Measurements from ENCODE around the gene CYBA.

CYBA gene

DNA sequence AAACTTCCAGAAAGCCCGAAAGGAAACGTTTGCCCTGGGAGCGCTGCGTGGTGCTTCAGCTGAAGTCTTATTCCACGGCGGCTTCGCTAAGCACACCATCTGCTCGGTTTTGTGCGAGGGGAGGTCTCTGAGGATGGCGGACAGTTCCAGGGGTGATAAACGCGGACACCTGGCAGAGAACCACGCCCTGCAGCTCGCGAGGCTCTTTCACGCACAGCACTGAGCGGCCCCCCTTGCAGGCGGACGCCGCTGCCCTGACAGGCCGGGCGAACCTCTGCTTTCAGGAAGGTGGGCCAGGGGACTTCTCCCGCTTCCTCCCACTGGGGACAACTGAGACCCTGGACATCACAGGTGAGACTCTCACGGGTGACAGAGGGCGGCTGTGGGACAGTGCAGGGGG is 8.3 kb upstream of the CYBA start:
- FAIRE-seq = no peak

DNA sequence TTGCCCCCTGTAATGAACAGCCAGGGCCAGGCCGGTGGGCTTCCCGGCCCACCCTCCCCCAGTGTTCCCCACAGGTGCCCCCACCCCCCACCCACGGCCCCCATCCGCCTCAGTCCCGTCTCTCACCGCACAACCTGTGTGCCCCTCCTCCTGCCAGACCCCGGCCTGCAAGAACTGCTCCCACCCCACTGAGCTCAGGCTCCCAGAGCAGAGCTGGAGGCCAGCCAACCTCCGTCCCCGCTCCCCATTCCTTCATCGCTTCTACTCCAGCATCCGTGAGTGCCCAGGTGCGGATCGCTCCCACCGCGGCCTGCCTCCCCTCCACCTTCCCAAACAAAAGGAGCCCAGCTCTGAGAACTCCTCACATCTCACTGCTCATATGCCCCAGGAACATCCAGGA is 7.9 kb upstream of the CYBA start:
- FAIRE-seq = no peak

DNA sequence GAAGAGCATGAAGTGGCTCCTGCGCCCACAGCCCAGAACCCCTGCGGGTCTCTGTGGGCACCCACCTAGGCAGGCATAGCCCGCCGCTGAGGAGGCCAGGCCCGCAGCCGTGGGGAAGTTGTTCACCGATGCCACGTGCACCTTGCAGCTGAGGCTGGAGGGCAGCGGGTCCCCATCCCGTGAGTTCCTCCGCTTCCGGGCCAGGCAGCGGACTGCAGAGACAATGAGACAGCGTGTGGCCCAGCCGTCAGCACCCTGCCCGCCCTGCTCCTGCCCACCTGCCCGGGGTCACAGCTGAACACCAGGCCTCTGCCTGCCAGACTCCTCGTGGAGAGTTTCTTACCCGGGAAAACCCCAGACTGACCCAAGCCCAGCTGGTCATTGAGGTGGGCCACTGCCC is 6.5 kb upstream of the CYBA start:
- no peak for FAIRE-seq

DNA sequence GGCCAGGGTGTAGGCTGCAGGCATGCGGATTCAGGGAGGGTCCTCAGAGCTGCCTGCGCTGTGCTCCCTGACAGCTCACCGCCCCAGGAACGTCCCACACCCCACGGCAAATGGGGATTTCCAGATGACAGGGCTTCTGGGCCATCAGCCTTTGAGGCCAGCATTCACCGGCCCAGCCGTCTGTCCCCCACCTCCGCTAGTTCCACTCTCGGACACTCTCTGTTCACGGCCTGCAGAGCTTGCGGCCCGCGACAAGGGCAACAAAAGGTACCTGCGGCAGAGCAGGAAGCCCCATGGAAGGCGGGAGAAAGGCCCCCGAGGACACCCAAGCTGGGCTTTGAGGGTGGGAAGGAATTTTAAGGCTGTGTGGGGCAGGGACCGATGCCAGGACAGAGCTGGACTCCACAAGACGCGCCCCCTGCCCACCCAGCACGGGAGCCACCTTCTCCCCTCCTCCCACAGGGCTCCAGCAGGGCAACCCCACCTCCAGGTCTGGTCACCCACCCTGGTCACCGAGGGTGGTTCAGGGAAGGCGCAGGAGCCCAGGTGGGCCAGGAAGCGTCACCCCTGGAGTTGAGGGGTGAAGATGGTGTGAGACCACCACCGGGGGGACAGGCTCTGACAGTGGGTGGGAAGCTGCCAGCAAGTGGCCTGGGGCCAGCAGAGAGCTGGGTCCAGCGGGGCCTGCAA is 5.6 kb upstream of the CYBA start:
- FAIRE-seq = no peak

DNA sequence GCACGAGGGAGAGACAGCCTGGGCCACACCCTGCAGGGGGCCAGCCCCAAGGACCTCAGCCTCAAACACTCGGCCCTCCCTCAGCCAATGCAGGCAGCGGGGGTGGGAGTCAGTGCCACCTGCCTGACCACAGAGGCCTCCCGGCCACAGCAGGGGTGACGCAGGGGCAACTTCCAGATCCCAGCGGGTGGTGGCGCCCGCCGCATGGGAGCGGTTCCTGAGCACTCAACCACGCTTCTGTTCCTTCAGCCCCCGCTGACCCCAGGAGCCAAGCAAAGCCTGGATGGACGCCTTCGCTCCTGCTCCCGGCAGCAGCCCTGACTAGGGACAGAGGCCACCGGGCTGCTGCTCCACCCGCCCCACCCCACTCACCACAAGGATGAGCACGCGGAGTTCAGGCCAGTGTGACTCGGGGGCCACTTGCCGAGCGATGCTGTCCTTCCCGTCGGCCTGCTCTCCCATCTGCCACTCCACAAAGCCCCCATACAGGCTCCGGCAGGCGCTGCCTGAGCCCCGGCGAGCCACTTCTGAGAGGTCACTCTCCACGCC is 5.0 kb upstream of the CYBA start:
- FAIRE-seq = no peak

DNA sequence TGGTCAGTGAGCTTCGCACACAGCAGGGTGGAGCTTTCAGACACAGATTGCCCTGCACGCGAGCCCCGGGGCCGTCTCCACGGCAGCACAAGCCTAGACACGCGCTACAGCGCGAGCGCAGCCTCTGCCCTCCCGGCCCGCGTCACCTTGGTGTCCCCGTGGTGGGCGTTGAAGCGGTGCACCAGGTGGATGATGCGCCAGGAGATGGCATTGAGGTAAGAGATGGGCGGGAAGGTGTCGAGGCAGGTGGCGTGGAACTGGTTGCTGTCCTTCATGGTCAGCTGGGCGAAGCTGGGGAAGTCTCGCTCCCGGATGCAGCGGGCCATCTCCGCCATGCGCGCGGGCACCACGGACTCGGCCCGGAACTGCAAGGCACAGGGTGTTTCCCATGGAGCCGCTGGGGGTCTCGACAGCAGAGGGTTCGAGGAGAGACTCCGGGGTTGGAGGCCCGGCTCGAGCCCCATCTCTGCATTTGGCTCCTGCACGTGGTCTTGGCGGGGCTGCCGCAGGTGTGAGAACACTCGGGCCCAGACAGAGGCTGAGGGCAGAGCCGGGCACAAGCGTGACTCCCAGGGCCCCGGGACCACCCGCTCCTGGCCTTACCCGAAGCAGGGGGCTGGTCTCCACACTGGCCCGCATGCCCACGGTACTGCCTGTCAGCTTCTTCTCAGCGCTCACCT is 4.3 kb upstream of the CYBA start:
- no peak for FAIRE-seq

DNA sequence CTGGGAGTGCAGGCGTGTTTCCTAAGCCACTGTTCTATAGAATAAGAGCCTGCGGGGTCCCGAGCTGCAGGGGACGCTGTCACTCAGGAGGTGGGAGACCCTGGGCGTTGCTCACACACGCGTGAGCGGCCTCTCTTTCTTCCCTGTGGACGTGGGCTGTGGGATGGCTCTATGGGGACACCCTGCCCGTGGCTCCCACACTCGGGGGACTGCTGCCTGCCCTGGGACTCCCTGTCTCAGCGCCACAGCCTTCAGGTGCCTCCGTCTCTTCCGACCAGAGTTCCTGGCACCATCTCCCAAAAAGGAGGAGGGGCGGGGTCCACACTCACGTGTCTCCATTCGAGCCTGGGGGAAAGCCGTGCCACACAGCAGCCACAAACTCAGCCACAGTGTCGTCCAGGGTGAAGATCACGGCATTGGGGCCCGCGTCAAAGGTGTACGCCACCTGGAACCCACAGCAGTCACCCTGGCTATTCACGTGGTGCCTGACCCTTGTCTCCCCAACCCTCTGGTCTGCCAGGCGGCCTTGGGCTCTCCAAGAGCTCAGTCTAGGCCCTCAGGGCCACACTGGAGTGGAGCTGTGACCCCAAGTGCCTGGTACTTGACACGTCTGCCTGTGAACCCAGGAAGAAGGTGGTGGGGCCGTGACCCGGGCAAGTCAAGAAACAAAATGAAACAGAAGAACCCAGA is 3.7 kb upstream of the CYBA start:
- no peak for FAIRE-seq

DNA sequence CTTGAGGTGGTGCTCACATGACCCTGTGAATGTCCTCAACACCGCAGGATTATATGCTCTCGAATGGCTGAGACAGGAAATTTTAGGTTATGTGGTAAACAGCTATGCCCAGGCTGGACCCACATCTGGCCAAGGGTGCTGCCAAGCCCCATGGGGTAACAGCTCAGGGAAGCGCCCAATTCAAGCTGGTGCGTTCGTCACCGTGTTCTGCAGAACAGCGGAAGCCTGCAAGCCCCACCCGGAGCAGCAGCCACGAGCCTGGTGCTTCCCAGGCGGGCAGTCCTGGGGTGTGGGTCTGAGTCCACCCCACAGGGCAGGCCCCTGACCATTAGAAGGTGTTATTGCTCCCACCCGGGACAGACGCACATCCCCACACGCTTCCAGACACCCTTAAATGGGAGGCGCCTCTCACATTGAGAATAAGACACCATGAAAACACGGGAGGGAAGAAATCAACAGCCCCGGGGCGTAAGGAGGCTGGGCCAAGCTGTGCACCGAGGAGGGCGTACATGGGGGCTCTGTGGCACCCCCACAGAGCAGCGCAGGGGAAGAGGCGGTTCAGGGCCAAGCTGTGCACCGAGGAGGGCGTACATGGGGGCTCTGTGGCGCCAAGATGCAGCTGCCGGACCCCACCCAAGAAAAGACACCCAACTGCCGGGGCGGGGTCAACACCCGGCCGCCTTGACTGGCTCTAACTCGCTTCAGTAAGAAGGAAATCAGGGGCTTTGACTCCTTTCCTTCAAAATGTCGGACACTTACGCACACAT is 2.9 kb upstream of the CYBA start:
- no peak for FAIRE-seq

DNA sequence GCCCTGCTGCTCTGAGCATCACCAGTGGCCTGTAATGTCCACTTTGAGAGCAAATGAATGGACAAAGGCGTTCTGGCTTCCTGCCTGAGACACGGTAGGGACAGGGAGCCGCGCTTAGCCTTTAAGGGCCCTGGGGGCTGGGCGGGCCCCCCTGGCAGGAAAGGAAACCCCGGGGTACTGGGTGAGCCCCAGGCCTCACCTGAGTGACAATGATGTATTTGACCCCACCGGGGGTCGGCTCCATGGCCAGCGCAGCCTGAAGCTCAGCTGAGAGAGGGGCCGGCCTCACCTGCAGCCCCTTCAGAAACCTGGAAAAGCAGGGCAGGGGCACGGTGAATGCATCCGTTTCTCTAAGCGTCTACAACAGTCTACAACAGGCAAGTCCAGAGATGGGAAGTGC is 2.2 kb upstream of the CYBA start:
- no peak for FAIRE-seq

DNA sequence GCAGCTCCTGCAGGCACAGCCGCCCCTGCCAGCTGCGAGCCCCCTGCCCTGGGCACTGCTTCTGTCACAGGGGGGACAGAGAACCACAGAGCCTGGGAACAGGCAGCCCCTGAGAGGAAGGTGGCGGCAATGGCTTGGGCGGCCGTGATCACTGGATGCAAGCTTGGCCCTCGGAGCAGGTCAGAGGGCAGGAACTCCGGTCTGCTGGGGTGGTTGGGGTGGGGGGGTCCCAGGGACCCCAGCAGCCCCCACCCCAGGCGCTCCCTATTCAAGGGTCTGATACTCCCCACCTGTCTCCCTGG is 1.9 kb upstream of the CYBA start:
- FAIRE-seq = no peak

DNA sequence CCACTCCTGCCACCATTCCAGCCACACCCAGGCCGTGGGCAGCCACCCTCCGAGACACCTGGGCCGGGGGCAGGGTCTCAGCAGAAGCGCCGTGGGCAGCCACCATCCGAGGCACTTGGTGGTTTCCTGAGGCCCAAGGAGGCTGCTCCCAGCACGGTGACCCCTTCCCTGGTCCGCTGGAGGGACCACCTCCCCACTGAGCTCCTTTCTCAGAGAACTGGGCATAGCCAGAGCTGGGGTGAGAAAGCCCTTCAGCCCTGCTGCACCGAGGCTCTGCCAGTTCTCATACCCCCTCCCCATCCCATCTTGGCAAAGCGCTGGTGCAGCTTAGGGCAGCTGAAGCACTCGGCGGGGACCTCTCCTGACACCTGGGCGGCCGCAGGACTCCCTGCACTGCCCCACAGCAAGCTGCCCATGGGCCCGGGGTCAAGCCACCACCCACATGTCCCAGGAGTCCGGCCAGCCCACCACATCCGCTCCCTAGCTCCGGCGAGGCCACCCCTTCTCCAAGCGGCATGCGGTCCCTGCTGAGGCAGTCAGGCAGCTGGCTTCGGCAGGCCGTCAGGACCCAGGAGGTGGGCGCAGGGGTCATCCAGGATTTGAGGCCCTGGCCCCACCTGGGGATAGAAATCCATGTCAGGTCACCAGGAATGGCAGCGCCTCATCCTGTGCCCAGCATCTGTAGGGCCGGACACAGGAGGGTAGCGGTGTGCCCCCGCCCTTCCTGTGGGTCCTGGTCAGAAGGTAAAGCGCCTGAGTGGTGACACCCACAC is 1.3 kb upstream of the CYBA start:
- FAIRE-seq = no peak

DNA sequence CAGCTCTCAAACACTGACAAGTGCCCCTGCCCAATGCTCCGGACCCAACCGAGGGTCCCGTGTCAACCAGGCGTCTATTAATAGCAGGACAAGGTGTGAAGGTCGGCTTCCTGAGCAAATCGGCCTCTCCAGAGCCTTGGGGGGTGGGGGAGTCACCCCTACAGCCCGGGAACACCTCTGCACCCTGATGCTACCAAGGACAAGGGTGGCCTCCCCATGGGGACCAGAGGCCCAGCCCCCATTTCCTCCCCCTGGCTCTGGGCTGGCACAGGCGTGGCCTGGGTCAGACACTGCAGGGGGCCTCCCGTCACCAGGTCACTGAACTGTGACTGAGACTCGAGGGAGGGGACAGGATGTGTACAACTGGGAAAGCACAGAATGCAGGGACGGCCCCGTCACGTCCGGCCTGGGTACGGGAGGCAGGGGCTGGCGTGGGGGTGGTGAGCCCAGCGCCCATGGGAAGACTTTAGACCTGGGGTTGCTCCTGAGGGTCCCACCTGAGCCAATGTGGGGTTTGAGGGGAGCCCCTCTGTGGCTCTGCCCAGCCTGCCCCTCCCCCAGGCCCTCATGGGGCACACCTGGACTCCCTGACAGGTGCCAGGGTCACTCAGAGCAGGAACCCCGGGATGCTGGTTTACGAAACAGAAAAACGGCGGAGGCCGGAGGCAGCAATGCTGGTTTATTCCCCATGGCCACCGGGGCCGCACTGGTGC is 579 bp upstream of the CYBA start:
- FAIRE-seq = no peak

DNA sequence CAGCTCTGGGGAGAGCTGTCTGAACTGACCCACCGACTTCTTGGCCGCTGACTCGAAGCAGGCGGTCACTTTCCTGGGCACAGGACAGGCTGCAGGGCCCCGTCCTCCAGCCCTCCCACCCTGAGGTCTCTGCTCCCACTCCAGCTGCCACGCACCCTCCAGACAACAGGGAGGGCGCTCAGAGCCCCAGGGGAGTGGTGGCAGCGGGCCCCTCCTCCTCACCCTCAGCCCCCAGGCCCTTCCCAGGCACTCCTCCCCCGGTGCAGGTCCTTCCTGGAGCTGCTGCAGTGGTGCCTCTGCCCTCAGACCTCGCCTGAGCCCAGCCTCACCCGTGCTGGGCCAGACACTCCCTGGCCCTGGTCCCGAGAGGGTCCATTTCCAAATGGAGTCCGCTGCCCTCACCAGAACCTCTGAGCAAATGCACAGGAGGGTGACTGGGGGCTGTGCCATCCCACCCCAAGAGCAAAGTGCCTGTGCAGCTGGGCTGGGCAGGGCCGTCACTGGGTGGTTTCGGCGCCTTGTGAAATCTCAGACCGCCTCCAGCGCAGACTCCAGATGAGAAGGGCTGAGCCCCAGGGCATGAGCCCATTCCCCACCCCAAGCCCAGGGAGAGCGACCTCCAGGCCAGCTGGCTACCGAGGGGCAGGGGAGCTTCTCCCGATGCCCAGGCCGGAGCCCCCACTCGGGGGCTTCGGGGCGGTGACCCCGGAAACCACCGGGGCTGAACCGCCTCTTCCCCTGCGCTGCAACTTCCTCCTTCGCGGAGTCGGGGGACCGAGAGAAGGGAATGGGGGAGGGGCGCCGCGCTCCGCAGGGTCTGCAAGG is 717 bp downstream of the CYBA start:
- no peak for FAIRE-seq

DNA sequence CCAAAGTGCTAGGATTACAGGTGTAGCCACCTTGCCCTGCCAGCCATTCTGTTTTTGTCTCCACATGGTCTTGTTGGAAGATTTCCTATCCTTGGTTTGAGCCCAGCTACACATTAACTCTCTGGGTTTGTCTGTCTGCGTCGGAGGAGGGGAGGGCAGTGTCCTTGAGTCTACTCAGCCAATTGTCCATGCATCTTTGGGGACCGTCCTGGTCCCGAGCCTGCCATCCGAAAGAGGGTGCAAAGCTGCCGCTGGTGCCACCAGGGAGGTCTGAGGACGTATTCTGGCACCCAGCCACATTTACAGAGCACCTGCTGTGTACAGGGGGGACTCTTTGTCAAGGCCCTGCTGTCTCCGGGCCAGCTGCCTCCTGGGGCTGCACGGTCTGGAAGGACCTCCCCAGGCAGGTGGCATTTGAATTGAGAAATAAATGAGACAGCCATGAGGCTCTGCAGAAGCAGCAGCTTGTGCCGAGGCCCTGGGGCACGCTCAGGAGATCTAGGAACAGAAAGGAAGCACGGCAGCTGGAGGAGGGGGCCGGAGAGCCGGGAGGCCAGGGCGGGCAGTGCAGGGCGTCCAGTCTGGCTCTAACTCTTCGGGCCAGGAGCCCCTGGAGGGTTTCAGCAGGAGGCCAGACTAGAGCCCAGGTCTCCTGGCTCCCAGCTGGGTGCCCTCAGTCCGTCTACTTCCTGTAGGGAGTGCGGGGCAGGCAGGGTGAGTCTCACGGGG is 1.5 kb downstream of the CYBA start:
- no peak for FAIRE-seq

DNA sequence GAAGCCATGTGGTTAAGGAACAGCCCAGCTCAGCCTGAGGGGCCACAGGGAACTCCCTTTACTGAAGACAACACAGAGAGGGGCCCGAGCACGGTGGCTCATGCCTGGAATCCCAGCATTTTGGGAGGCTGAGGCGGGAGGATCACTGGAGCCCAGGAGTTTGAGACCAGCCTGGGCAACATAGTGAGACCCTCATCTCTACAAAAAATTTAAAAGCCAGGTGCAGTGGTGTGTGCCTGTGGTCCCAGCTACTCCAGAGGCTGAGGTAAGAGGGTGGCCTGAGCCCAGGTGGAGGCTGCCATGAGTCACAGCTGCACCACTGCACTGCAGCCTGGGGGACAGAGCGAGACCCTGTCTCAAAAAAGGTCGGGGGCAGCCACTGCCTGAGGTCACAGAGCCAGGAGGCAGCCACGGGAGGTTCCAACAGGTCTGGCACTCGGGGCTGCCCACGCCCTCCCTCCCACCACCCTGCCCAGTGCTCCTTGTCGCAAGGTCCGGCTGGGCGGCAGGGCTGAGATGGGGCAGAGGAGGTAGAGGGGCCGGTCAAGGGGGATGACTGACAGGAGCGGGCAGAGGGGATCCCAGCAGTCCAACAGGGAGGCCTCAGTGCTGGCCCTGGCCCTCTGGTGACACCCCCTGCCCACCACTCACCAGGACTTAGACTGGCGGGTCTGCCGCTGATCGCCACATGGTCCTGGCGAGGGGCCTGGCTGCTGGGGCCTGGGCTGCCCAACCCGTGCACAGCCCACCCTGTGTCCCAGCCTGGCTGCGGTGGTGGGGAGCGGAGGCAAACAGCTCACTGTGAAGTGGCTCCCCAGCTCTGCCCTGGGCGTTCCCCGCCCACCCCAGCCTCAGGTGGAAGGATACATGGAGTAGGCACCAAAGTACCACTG is 3.4 kb downstream of the CYBA start:
- FAIRE-seq = no peak

DNA sequence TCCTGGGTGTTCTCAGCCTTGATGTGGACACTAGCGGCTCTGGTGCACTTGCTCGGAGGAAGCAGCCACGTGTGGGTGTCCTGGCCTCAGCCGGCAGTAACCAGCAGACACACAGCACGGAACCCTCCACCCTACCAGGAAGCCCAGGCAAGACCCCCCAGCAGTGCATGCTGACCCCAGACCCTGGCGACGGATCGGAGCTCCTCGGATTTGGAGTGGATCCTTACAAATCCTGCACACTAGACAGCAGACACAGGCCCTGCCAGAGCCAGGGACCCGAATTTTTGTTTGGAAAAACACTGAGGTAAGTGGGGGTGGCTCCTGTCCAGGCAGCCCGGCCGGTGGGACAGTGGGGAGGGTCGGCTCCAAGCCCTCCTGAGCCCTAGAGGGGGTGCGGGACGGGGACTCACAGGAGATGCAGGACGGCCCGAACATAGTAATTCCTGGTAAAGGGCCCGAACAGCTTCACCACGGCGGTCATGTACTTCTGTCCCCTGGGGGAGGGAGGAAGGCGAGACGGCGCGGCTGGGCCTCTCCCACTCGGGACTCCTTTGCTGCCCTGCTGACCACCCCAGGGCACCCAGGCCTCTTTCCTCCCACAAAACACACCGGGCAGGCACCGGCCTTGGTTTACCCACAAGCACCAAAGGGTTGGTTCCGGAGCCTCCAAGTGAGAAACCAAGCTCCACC is 4.4 kb downstream of the CYBA start:
- no peak for FAIRE-seq

DNA sequence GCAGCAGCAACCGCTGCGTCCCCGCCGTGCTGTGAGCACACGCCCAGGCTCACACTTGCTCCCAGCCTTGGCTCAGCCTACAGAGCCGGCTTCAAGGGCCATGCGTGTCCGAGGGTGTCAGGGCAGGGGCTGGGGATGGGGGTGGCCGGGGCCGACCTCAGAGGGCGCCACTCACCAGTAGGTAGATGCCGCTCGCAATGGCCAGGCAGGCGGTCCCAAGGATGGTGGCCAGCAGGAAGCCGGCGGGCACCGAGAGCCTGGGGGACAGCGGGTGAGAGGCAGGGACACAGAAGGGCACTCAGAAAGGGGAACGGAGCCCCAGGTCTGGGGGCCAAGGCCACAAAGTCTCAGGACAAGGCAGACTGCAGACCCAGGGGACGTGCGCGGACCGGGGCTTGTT is 4.9 kb downstream of the CYBA start:
- FAIRE-seq = no peak

DNA sequence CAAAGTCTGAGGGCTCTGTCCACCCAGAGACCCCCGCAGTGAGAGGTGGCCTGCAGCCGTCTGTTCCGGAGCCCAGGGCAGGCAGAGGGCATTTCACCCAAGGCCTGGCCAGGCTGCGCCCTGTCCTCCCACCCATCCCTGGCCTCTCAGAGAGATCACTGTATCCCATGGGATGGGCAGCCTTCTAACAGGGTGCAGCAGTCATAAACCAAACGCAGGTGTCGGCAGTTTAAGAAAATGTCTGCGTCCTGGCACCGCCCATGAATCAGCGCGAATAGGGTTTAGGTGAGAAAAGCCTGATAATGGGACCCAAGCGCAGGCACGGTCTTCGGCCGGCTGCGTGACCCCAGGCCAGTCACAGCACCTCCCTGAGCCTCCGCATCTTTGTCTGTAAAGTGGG is 5.4 kb downstream of the CYBA start:
- FAIRE-seq = no peak

DNA sequence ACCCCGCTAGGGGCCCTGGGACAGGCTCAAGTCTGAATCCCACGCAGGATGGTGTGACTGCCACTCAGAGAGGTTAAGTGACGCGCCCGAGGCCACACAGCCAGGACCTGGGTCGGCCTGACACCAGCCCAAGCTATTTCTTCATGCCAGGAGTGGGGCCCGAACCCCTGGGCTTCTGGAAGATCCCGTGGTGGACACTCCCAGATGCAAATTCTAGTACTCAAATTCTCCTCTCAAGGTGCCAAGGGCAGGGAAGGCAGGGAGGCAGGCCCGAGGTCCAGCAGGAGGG is 7.3 kb downstream of the CYBA start:
- FAIRE-seq = no peak
